ENCODE results near the gene GCH1.
A peak's percentile ranks its signal among the peaks of the same experiment; 100 is the strongest.
"Not testable (repeated sequence)": the region's sequence is repeated elsewhere in the genome, so short reads cannot be mapped to it uniquely, and the experiment has no call there.

The GCH1 gene

GRCh38 chr14:54908190-54908589 is 5.6 kb upstream of the GCH1 start:
- DNase-seq, result no peak

- no peak for DNase-seq
These were observed 3.4 kb upstream of the GCH1 start for GRCh38 chr14:54906075-54906474.

GRCh38 chr14:54902143-54902520 is 494 bp downstream of the GCH1 start:
- peak; percentile 72 to 77 for DNase-seq

- no peak for DNase-seq
These were observed 1.1 kb downstream of the GCH1 start for GRCh38 chr14:54901380-54902142.

- no peak for DNase-seq
These were observed 3.1 kb downstream of the GCH1 start for GRCh38 chr14:54899573-54899972.

- not testable (repeated sequence) for DNase-seq
These were observed 4.6 kb downstream of the GCH1 start for GRCh38 chr14:54897809-54898555.

- no peak for DNase-seq
These were observed 6.9 kb downstream of the GCH1 start for GRCh38 chr14:54895683-54896082.

- DNase-seq, result no peak
These were observed 7.6 kb downstream of the GCH1 start for GRCh38 chr14:54894995-54895394.

- peak in 1 of 2 experiments; percentile 36 for DNase-seq
These were observed 9.4 kb downstream of the GCH1 start for GRCh38 chr14:54893151-54893760.

GRCh38 chr14:54891471-54892245 is 11.0 kb downstream of the GCH1 start:
- DNase-seq, result no peak

GRCh38 chr14:54890788-54891187 is 11.8 kb downstream of the GCH1 start:
- no peak for DNase-seq

- DNase-seq, result no peak
These were observed 12.7 kb downstream of the GCH1 start for GRCh38 chr14:54889919-54890318.

- DNase-seq, result no peak
These were observed 20.1 kb downstream of the GCH1 start for GRCh38 chr14:54882521-54882920.

- DNase-seq, result peak in 1 of 2 experiments; percentile 18
These were observed 20.7 kb downstream of the GCH1 start for GRCh38 chr14:54881761-54882401.

GRCh38 chr14:54881235-54881760 is 21.3 kb downstream of the GCH1 start:
- peak in 1 of 2 experiments; percentile 11 for DNase-seq

GRCh38 chr14:54877703-54878021 is 25.0 kb downstream of the GCH1 start:
- no peak for DNase-seq

- DNase-seq, result no peak
These were observed 25.5 kb downstream of the GCH1 start for GRCh38 chr14:54877015-54877702.

- not testable (repeated sequence) for DNase-seq
These were observed 27.0 kb downstream of the GCH1 start for GRCh38 chr14:54875648-54876047.

- not testable (repeated sequence) for DNase-seq
These were observed 32.2 kb downstream of the GCH1 start for GRCh38 chr14:54870154-54871090.

GRCh38 chr14:54867011-54867410 is 35.6 kb downstream of the GCH1 start:
- DNase-seq, result no peak

GRCh38 chr14:54866588-54866987 is 36.0 kb downstream of the GCH1 start:
- DNase-seq, result no peak

All from stimulated activated CD4-positive, alpha-beta T cell treated with anti-CD3 and anti-CD28 coated beads, Interleukin-4, amount 100 ng/mL, for 4 hours (primary cell).